VCaP (cell line): ENCODE results near the gene GPATCH8.

ENCODE experiments used
- H3K27ac ChIP-seq: fragments of 450-650 bp; 2 replicates; pipeline ENCODE4 v1.5.1; 2017
- TF ChIP-seq, protein P1 (sequence below): fragments of 450-650 bp; conservative IDR thresholded peaks from 2 replicates; pipeline ENCODE4 v1.5.1; 2017; ENCODE audit warnings: mild to moderate bottlenecking, moderate library complexity

The GPATCH8 gene

DNA sequence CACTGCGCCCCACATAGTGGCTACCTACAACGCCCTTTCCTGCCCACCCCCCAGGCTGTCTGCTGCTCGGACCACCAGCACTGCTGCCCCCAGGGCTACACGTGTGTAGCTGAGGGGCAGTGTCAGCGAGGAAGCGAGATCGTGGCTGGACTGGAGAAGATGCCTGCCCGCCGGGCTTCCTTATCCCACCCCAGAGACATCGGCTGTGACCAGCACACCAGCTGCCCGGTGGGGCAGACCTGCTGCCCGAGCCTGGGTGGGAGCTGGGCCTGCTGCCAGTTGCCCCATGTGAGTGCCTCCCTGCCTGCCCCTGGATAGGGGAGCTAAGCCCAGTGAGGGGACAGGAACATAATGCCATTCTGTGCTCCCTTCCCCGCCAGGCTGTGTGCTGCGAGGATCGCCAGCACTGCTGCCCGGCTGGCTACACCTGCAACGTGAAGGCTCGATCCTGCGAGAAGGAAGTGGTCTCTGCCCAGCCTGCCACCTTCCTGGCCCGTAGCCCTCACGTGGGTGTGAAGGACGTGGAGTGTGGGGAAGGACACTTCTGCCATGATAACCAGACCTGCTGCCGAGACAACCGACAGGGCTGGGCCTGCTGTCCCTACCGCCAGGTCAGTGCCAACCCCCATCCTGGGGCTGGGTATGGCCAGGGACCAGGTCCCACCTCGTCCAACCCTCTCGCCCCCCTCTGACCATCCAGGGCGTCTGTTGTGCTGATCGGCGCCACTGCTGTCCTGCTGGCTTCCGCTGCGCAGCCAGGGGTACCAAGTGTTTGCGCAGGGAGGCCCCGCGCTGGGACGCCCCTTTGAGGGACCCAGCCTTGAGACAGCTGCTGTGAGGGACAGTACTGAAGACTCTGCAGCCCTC, 151.0 kb downstream of the GPATCH8 start:
- H3K27ac ChIP-seq, result no peak overlapping the region
- TF ChIP-seq, protein P1, sequence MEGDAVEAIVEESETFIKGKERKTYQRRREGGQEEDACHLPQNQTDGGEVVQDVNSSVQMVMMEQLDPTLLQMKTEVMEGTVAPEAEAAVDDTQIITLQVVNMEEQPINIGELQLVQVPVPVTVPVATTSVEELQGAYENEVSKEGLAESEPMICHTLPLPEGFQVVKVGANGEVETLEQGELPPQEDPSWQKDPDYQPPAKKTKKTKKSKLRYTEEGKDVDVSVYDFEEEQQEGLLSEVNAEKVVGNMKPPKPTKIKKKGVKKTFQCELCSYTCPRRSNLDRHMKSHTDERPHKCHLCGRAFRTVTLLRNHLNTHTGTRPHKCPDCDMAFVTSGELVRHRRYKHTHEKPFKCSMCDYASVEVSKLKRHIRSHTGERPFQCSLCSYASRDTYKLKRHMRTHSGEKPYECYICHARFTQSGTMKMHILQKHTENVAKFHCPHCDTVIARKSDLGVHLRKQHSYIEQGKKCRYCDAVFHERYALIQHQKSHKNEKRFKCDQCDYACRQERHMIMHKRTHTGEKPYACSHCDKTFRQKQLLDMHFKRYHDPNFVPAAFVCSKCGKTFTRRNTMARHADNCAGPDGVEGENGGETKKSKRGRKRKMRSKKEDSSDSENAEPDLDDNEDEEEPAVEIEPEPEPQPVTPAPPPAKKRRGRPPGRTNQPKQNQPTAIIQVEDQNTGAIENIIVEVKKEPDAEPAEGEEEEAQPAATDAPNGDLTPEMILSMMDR, result no peak

DNA sequence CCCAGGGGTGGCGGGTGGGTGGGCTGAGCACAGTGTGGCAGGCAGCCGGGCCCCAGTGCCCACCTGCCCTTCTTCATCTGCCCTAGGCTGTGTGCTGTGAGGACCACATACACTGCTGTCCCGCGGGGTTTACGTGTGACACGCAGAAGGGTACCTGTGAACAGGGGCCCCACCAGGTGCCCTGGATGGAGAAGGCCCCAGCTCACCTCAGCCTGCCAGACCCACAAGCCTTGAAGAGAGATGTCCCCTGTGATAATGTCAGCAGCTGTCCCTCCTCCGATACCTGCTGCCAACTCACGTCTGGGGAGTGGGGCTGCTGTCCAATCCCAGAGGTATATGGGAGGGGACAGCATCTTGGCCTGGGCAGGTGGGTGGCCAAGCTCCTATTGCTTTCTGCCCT, 151.7 kb downstream of the GPATCH8 start:
- H3K27ac ChIP-seq, result no peak overlapping the region
- TF ChIP-seq, protein P1, result no peak

DNA sequence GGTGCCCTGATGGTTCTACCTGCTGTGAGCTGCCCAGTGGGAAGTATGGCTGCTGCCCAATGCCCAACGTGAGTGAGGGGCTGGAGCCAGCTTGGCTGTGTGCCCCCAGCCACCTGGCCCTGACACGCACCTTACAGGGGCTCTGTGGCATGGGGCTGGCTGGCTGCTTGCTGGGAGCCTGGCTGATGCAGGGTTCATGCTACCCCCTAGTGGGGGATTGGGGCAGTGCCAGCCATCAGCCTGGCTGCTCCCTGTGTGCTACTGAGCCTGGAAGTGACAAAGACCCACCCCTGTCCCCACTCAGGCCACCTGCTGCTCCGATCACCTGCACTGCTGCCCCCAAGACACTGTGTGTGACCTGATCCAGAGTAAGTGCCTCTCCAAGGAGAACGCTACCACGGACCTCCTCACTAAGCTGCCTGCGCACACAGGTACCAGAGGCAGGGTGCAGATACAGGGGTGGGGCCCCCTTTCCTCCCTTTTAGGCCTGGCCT, 152.4 kb downstream of the GPATCH8 start:
- no peak overlapping the region for H3K27ac ChIP-seq
- TF ChIP-seq, protein P1, result peak; percentile 89

DNA sequence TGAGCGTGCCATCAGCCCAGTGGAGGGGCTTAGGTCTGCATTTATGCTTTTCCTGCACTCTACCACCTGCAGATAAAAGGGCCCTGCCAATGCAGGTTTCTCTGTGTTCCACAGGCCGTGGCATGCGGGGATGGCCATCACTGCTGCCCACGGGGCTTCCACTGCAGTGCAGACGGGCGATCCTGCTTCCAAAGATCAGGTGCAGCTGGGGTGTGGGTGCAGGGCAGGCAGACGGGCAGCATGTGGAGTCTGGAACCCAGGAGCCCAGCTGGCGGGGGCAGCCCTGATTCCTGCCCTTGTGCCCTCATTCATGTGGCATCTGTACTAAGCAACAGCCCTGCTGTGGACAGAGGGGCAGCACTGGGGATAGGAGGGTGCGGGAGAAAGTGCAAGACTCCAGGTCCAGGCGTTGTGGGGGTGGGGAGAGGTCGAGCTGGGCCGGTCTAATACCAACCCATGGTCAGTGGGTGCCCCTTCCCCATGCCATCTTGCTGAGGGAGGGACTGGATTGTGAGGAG, 153.6 kb downstream of the GPATCH8 start:
- TF ChIP-seq, protein P1, result no peak
- no peak overlapping the region for H3K27ac ChIP-seq

DNA sequence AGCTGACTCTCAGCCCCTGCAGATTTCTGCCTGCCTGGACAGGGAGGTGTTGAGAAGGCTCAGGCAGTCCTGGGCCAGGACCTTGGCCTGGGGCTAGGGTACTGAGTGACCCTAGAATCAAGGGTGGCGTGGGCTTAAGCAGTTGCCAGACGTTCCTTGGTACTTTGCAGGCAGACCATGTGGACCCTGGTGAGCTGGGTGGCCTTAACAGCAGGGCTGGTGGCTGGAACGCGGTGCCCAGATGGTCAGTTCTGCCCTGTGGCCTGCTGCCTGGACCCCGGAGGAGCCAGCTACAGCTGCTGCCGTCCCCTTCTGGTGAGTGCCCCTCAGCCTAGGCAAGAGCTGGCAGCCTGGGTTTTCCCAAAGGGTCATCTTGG, 154.2 kb downstream of the GPATCH8 start:
- TF ChIP-seq, protein P1, result no peak
- H3K27ac ChIP-seq, result no peak overlapping the region

DNA sequence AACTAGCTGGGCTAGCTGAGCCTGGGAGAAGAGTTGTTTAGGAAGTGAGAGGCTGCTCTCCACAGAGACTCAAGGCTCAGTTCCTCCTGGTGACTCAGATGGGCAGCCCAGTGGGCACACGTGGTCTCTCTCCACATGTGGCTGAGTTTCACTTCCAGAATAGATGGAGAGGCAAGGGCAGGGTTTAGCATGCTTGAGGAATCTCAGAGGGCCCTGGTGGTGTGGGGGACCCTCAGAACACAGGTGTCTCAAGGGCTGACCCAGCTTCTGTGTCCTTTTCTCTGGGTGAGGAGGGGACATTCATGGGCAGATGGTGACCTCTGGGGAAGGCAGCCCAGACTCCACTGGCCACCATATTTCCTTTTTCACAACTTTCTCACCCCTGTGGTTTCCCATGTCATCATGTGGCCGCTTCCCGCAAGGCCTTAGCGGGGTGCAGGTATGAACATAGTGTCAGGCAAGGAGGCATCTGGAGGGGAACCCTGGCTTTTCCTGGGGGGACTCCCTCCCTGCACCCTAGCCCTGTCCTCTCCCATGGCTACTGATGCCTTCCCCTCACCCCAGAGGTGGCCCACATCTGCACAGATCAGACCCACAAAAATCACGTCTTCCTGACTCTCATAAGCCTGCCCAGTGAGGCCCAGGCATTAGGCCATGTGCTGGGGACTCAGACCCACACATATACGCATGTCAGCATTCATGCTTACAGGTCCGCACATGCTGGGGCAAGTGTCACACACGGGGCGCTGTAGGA, 154.8 kb downstream of the GPATCH8 start:
- TF ChIP-seq, protein P1, result no peak
- no peak overlapping the region for H3K27ac ChIP-seq
